ENCODE measurements around the gene LSS.

DNA sequence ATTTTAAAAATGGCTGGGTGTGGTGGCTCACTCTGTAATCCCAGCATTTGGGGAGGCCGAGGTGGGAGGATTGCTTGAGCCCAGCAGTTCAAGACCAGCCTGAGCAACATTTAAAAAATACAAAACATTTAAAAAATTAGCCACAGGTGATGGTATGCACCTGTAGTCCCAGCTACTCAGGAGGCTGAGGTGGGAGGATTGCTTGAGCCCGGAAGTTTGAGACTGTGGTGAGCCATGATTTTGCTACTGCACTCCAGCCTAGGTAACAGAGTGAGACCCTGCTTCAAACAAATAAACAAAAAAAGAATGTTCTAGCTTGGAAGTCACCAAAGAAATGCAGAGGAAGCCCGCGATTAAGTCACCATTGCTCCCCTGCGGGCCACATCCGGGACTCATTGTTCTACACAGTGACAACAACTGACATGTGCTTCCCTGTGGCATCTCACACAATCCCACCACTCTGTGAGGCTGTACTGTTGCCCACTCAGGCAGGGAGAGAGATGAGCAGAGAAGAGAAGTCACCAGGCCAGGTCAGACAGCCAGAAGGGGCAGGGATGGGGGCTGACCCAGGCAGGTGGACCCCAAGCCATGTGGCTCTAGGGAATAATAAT lies 25.9 kb downstream of the LSS start:
- TF ChIP-seq CTCF (IDR thresholded peaks at IDR 0.05) (no peak), POLR2A (IDR thresholded peaks at IDR 0.05) (no peak)

All from vagina (tissue), 2 donors.